Ovary (tissue), 3 donors: Measurements from ENCODE around the gene ZNF592.

Experiments
- CTCF ChIP-seq, 3 donors: fragments of 450-650 bp in 2 of 3; fragments of 200-600 bp in 1 of 3; IDR thresholded peaks; one replicate each; pipeline versions ENCODE4 v1.5.1 to v1.8.0; 2016 to 2022; ENCODE audit warnings: antibody characterized with exemption in 3 of 3, mild to moderate bottlenecking in 1 of 3
- EP300 ChIP-seq: sonication (generic); formaldehyde crosslinking; IDR thresholded peaks from one replicate; pipeline ENCODE4 v1.6.1; 2017; ENCODE audit warnings: antibody characterized with exemption
- POLR2A ChIP-seq: fragments of 450-650 bp; IDR thresholded peaks from one replicate; pipeline ENCODE4 v1.6.1; 2017; ENCODE audit warnings: antibody characterized with exemption, mild to moderate bottlenecking, moderate library complexity
- donor health status: DM: no; HTN: no; CAD: no.

GRCh38 chr15:84807228-84807627, 58.8 kb downstream of the ZNF592 start:
- TF ChIP-seq CTCF (IDR thresholded peaks at IDR 0.05) (no peak), POLR2A (no peak), EP300 (no peak)
